ENCODE data around the gene MS4A10. TPM values are rescaled to one million over a fixed set of nuclear protein-coding genes. Genes with fewer than 3 reads are reported as not detected.

Gene MS4A10
- total RNA-seq, 1 experiment from 2014 or later: not detected

DNA sequence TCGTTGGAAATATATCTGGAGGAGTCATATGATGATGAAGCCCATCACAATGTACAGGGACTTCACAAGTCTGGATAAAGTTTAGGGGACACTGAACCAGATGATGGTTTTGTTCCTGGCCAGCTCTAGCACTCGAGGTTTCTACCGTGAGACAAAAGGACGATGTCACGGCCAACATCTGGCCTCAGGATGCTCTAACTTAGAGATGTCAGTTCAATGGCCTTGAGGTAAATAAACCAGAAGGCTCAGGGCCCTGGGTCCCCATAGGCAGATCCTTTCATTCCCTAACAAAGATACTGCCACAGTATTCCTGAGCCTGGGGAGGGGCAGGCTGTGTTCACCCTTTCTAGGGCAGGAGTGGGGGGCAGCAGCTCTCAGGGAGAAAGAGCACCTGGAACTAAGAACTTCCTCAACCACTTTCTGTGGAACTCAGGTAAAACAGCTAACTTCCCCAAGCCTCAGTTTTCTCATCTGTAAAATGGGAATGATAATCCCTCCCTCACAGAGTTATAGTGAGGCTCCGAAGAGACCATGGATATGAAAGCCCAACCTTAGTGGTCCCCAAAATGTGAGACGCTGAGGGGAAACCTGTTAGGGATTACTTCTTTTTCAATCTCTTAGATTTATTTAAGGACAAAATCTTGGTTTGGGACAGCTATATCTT is 18.3 kb downstream of the MS4A10 start (continued):
- TF ChIP-seq, protein P1, sequence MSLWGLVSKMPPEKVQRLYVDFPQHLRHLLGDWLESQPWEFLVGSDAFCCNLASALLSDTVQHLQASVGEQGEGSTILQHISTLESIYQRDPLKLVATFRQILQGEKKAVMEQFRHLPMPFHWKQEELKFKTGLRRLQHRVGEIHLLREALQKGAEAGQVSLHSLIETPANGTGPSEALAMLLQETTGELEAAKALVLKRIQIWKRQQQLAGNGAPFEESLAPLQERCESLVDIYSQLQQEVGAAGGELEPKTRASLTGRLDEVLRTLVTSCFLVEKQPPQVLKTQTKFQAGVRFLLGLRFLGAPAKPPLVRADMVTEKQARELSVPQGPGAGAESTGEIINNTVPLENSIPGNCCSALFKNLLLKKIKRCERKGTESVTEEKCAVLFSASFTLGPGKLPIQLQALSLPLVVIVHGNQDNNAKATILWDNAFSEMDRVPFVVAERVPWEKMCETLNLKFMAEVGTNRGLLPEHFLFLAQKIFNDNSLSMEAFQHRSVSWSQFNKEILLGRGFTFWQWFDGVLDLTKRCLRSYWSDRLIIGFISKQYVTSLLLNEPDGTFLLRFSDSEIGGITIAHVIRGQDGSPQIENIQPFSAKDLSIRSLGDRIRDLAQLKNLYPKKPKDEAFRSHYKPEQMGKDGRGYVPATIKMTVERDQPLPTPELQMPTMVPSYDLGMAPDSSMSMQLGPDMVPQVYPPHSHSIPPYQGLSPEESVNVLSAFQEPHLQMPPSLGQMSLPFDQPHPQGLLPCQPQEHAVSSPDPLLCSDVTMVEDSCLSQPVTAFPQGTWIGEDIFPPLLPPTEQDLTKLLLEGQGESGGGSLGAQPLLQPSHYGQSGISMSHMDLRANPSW (CRISPR knock-in tag; conservative IDR thresholded peaks at IDR 0.05; ENCODE audit: low read depth): no peak
- TF ChIP-seq, protein P2, sequence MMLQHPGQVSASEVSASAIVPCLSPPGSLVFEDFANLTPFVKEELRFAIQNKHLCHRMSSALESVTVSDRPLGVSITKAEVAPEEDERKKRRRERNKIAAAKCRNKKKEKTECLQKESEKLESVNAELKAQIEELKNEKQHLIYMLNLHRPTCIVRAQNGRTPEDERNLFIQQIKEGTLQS (CRISPR knock-in tag; conservative IDR thresholded peaks at IDR 0.05): no peak
- TF ChIP-seq EMX1 (CRISPR knock-in tag; IDR thresholded peaks at IDR 0.05) (no peak), NR2C2 (CRISPR knock-in tag; IDR thresholded peaks at IDR 0.05) (no peak), ELF4 (CRISPR knock-in tag; IDR thresholded peaks at IDR 0.05; ENCODE audit: low read depth) (no peak), OVOL2 (CRISPR knock-in tag; IDR thresholded peaks at IDR 0.05; ENCODE audit: borderline replicate concordance) (no peak)

DNA sequence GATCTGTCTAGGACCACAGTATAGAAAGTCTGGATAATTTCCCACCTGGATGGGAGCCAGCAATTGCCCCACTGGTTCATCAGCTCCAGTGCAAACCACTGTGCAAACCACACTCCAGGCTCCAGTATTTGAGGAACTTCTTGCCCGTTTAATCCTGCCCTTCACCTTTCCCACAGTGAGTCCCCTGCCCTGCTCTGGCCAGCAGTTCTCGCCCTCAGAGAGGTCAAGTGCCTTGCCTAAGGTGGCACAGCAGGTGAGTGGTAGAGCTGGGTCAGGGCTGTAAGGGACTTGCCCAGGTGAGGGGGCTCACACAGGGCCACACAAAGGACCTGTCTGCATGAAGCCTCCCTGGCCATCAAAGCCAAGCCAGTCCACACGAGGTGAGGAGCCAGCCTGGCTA is 24.1 kb downstream of the MS4A10 start:
- no peaks in the 10 kb centered on the region for H3K4me1 Mint-ChIP-seq
- no peak overlapping the region for H3K4me3 Mint-ChIP-seq
- H3K27me3 Mint-ChIP-seq (ENCODE audit: low read depth): 0 out of 2 replicates have a peak, but pooled peaks cover 6% of the 10 kb centered on the region
- 0 out of 2 replicates have a peak, but pooled peaks cover 3% of the 10 kb centered on the region for H3K36me3 Mint-ChIP-seq
- TF ChIP-seq, protein P3, sequence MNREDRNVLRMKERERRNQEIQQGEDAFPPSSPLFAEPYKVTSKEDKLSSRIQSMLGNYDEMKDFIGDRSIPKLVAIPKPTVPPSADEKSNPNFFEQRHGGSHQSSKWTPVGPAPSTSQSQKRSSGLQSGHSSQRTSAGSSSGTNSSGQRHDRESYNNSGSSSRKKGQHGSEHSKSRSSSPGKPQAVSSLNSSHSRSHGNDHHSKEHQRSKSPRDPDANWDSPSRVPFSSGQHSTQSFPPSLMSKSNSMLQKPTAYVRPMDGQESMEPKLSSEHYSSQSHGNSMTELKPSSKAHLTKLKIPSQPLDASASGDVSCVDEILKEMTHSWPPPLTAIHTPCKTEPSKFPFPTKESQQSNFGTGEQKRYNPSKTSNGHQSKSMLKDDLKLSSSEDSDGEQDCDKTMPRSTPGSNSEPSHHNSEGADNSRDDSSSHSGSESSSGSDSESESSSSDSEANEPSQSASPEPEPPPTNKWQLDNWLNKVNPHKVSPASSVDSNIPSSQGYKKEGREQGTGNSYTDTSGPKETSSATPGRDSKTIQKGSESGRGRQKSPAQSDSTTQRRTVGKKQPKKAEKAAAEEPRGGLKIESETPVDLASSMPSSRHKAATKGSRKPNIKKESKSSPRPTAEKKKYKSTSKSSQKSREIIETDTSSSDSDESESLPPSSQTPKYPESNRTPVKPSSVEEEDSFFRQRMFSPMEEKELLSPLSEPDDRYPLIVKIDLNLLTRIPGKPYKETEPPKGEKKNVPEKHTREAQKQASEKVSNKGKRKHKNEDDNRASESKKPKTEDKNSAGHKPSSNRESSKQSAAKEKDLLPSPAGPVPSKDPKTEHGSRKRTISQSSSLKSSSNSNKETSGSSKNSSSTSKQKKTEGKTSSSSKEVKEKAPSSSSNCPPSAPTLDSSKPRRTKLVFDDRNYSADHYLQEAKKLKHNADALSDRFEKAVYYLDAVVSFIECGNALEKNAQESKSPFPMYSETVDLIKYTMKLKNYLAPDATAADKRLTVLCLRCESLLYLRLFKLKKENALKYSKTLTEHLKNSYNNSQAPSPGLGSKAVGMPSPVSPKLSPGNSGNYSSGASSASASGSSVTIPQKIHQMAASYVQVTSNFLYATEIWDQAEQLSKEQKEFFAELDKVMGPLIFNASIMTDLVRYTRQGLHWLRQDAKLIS (CRISPR knock-in tag; IDR thresholded peaks at IDR 0.05; ENCODE audit: borderline replicate concordance): no peak
- TF ChIP-seq, protein P4, sequence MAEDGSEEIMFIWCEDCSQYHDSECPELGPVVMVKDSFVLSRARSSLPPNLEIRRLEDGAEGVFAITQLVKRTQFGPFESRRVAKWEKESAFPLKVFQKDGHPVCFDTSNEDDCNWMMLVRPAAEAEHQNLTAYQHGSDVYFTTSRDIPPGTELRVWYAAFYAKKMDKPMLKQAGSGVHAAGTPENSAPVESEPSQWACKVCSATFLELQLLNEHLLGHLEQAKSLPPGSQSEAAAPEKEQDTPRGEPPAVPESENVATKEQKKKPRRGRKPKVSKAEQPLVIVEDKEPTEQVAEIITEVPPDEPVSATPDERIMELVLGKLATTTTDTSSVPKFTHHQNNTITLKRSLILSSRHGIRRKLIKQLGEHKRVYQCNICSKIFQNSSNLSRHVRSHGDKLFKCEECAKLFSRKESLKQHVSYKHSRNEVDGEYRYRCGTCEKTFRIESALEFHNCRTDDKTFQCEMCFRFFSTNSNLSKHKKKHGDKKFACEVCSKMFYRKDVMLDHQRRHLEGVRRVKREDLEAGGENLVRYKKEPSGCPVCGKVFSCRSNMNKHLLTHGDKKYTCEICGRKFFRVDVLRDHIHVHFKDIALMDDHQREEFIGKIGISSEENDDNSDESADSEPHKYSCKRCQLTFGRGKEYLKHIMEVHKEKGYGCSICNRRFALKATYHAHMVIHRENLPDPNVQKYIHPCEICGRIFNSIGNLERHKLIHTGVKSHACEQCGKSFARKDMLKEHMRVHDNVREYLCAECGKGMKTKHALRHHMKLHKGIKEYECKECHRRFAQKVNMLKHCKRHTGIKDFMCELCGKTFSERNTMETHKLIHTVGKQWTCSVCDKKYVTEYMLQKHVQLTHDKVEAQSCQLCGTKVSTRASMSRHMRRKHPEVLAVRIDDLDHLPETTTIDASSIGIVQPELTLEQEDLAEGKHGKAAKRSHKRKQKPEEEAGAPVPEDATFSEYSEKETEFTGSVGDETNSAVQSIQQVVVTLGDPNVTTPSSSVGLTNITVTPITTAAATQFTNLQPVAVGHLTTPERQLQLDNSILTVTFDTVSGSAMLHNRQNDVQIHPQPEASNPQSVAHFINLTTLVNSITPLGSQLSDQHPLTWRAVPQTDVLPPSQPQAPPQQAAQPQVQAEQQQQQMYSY (CRISPR knock-in tag; IDR thresholded peaks at IDR 0.05): no peak
- TF ChIP-seq NFATC4 (CRISPR knock-in tag; IDR thresholded peaks at IDR 0.05): no peak
- ChIA-PET POLR2A (no interaction called here), CTCF (no interaction called here)
- no peak for ATAC-seq
- H3K9me3 Mint-ChIP-seq: peaks cover 10% of the 10 kb centered on the region
- no peak for DNase-seq (ENCODE audit: low spot score)
- H3K27ac Mint-ChIP-seq: no peak overlapping the region

DNA sequence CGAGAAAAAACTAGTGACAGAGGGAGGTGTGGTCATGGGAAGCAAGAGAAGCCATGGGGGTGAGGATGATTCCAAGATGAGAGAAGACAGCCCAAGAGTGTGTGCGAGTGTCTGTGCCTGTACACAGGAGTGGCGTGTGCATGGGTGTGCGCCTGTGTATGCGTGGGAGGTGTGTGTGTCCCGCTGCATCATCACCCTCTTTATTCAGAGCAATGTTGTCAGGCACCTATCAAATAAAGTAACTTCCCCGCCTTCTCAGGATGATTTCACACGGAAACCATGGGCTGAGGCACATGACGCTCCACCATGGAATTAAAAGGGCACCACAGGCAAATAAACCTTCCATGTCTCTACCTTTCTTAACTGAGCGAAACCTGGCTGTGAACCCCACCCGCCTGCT is 24.6 kb downstream of the MS4A10 start:
- Mint-ChIP-seq H3K36me3 (0 out of 2 replicates have a peak, but pooled peaks cover 3% of the 10 kb centered on the region), H3K27me3 (ENCODE audit: low read depth) (0 out of 2 replicates have a peak, but pooled peaks cover 6% of the 10 kb centered on the region), H3K4me3 (no peak overlapping the region), H3K4me1 (no peaks in the 10 kb centered on the region), H3K27ac (no peak overlapping the region), H3K9me3 (peaks cover 12% of the 10 kb centered on the region)
- CTCF ChIA-PET: no interaction called here
- POLR2A ChIA-PET: no interaction called here
- TF ChIP-seq RORB (CRISPR knock-in tag; IDR thresholded peaks at IDR 0.05) (no peak), FOXP1 (CRISPR knock-in tag; IDR thresholded peaks at IDR 0.05; ENCODE audit: borderline replicate concordance) (no peak), EMX1 (CRISPR knock-in tag; IDR thresholded peaks at IDR 0.05) (no peak), CREM (CRISPR knock-in tag; IDR thresholded peaks at IDR 0.05) (no peak), TP53 (CRISPR knock-in tag; IDR thresholded peaks at IDR 0.05) (no peak), ZNF138 (CRISPR knock-in tag; conservative IDR thresholded peaks at IDR 0.05) (no peak), ELF4 (CRISPR knock-in tag; IDR thresholded peaks at IDR 0.05; ENCODE audit: low read depth) (no peak)
- TF ChIP-seq, protein P5, sequence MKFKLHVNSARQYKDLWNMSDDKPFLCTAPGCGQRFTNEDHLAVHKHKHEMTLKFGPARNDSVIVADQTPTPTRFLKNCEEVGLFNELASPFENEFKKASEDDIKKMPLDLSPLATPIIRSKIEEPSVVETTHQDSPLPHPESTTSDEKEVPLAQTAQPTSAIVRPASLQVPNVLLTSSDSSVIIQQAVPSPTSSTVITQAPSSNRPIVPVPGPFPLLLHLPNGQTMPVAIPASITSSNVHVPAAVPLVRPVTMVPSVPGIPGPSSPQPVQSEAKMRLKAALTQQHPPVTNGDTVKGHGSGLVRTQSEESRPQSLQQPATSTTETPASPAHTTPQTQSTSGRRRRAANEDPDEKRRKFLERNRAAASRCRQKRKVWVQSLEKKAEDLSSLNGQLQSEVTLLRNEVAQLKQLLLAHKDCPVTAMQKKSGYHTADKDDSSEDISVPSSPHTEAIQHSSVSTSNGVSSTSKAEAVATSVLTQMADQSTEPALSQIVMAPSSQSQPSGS (CRISPR knock-in tag; IDR thresholded peaks at IDR 0.05; ENCODE audit: borderline replicate concordance, low read depth): no peak
- TF ChIP-seq, protein P6, sequence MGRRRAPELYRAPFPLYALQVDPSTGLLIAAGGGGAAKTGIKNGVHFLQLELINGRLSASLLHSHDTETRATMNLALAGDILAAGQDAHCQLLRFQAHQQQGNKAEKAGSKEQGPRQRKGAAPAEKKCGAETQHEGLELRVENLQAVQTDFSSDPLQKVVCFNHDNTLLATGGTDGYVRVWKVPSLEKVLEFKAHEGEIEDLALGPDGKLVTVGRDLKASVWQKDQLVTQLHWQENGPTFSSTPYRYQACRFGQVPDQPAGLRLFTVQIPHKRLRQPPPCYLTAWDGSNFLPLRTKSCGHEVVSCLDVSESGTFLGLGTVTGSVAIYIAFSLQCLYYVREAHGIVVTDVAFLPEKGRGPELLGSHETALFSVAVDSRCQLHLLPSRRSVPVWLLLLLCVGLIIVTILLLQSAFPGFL (CRISPR knock-in tag; IDR thresholded peaks at IDR 0.05; ENCODE audit: borderline replicate concordance): no peak
- ATAC-seq (no peak), DNase-seq (ENCODE audit: low spot score) (no peak)

Data from WTC11 (cell line).